ENCODE measurements around the gene GRB10.

DNA sequence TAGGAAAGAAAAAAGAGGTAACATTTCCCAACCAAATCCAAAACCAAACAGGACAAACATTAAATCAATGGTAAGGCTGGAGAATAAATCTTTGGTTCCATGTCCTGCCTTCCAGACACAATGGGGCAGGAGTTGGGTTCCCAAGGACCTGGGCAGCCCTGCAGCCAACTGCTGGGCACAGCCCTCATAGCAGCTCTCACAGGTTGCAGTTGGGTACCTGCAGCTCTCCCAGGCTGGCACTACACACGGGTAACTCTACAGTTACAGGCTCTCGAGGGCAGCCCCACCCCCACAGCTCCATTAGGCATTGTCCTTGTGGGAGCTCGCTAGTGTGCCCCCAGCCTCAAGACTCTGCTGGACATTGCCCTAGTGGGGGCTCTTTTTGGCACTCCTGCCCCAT, 7.5 kb downstream of the GRB10 start:
- TF ChIP-seq POLR2A (IDR thresholded peaks at IDR 0.05; ENCODE audit: low read length), result no peak
- TF ChIP-seq GATA1 (IDR thresholded peaks at IDR 0.05; ENCODE audit: low read depth, low read length), result no peak

Data from erythroblast (primary cell).